Measurements from ENCODE around the gene PCBP1. TPM values are rescaled to one million over a fixed set of nuclear protein-coding genes. Genes with fewer than 3 reads are reported as not detected.
"Not testable (repeated sequence)": the region's sequence is repeated elsewhere in the genome, so short reads cannot be mapped to it uniquely, and the experiment has no call there.

PCBP1 gene
- total RNA-seq, 1 donor from 2014 or later = 426 TPM

GRCh38 chr2:70094171-70094977, 7.1 kb downstream of the PCBP1 start:
- no peak for DNase-seq (ENCODE audit: low spot score)
- peak overlapping the region; percentile 95 for H3K27ac Mint-ChIP-seq
- peaks cover 56% of the 10 kb centered on the region for H3K4me1 Mint-ChIP-seq (ENCODE audit: low read depth)
- intact Hi-C loops (cut with micrococcal nuclease) = no loop called here
- H3K36me3 Mint-ChIP-seq (ENCODE audit: low read depth) = peaks cover 13% of the 10 kb centered on the region
- H3K27me3 Mint-ChIP-seq (ENCODE audit: insufficient read depth) = no peaks in the 10 kb centered on the region
- H3K9me3 Mint-ChIP-seq = no peaks in the 10 kb centered on the region
- H3K4me3 Mint-ChIP-seq = peak overlapping the region; percentile 82

- peaks cover 5% of the 10 kb centered on the region for H3K36me3 Mint-ChIP-seq (ENCODE audit: low read depth)
- DNase-seq (ENCODE audit: low spot score) = peak; percentile 46
- H3K27ac Mint-ChIP-seq = peak overlapping the region; percentile 95
- H3K4me3 Mint-ChIP-seq = peak overlapping the region; percentile 82
- no peaks in the 10 kb centered on the region for H3K27me3 Mint-ChIP-seq (ENCODE audit: insufficient read depth)
- H3K9me3 Mint-ChIP-seq = no peaks in the 10 kb centered on the region
- intact Hi-C loops (cut with micrococcal nuclease) = loop anchor here (1.0 kb wide), 1 partner anchor 9 kb away; no protein-coding TSS in a partner anchor
- H3K4me1 Mint-ChIP-seq (ENCODE audit: low read depth) = peaks cover 49% of the 10 kb centered on the region
Measured at GRCh38 chr2:70094978-70095719, 7.9 kb downstream of the PCBP1 start.

- Mint-ChIP-seq H3K4me1 (ENCODE audit: low read depth) (peaks cover 43% of the 10 kb centered on the region), H3K9me3 (no peaks in the 10 kb centered on the region), H3K27me3 (ENCODE audit: insufficient read depth) (no peaks in the 10 kb centered on the region), H3K4me3 (peak overlapping the region; percentile 28), H3K27ac (peak overlapping the region; percentile 95), H3K36me3 (ENCODE audit: low read depth) (peaks cover 1% of the 10 kb centered on the region)
- no peak for DNase-seq (ENCODE audit: low spot score)
- intact Hi-C loops (cut with micrococcal nuclease) = loop anchor here (1.0 kb wide), 1 partner anchor 8 kb away; no protein-coding TSS in a partner anchor
Measured at GRCh38 chr2:70095720-70096670, 8.7 kb downstream of the PCBP1 start.

GRCh38 chr2:70098032-70098431, 10.8 kb downstream of the PCBP1 start:
- H3K27ac Mint-ChIP-seq = no peak overlapping the region
- H3K27me3 Mint-ChIP-seq (ENCODE audit: insufficient read depth) = no peaks in the 10 kb centered on the region
- no peak for DNase-seq (ENCODE audit: low spot score)
- no peaks in the 10 kb centered on the region for H3K9me3 Mint-ChIP-seq
- peaks cover 1% of the 10 kb centered on the region for H3K36me3 Mint-ChIP-seq (ENCODE audit: low read depth)
- H3K4me1 Mint-ChIP-seq (ENCODE audit: low read depth) = peaks cover 31% of the 10 kb centered on the region
- intact Hi-C loops (cut with micrococcal nuclease) = no loop called here
- H3K4me3 Mint-ChIP-seq = no peak overlapping the region

GRCh38 chr2:70099270-70099669, 12.0 kb downstream of the PCBP1 start:
- Mint-ChIP-seq H3K36me3 (ENCODE audit: low read depth) (peaks cover 1% of the 10 kb centered on the region), H3K27ac (no peak overlapping the region), H3K9me3 (no peaks in the 10 kb centered on the region), H3K4me3 (no peak overlapping the region), H3K4me1 (ENCODE audit: low read depth) (peaks cover 34% of the 10 kb centered on the region), H3K27me3 (ENCODE audit: insufficient read depth) (no peaks in the 10 kb centered on the region)
- intact Hi-C loops (cut with micrococcal nuclease) = no loop called here
- no peak for DNase-seq (ENCODE audit: low spot score)

GRCh38 chr2:70101174-70101573, 13.9 kb downstream of the PCBP1 start:
- H3K4me3 Mint-ChIP-seq = no peak overlapping the region
- H3K4me1 Mint-ChIP-seq (ENCODE audit: low read depth) = peaks cover 24% of the 10 kb centered on the region
- no peaks in the 10 kb centered on the region for H3K9me3 Mint-ChIP-seq
- DNase-seq (ENCODE audit: low spot score) = no peak
- intact Hi-C loops (cut with micrococcal nuclease) = no loop called here
- no peaks in the 10 kb centered on the region for H3K36me3 Mint-ChIP-seq (ENCODE audit: low read depth)
- no peak overlapping the region for H3K27ac Mint-ChIP-seq
- H3K27me3 Mint-ChIP-seq (ENCODE audit: insufficient read depth) = no peaks in the 10 kb centered on the region

GRCh38 chr2:70101686-70102085, 14.4 kb downstream of the PCBP1 start:
- H3K27ac Mint-ChIP-seq; intact Hi-C loops (cut with micrococcal nuclease); H3K27me3 Mint-ChIP-seq (ENCODE audit: insufficient read depth); H3K9me3 Mint-ChIP-seq; DNase-seq (ENCODE audit: low spot score); H3K4me3 Mint-ChIP-seq; H3K36me3 Mint-ChIP-seq (ENCODE audit: low read depth): not testable (repeated sequence)
- peaks cover 24% of the 10 kb centered on the region for H3K4me1 Mint-ChIP-seq (ENCODE audit: low read depth)

GRCh38 chr2:70102323-70102905, 15.1 kb downstream of the PCBP1 start:
- H3K9me3 Mint-ChIP-seq; DNase-seq (ENCODE audit: low spot score); H3K4me3 Mint-ChIP-seq; intact Hi-C loops (cut with micrococcal nuclease); H3K36me3 Mint-ChIP-seq (ENCODE audit: low read depth); H3K27ac Mint-ChIP-seq; H3K27me3 Mint-ChIP-seq (ENCODE audit: insufficient read depth): not testable (repeated sequence)
- peaks cover 30% of the 10 kb centered on the region for H3K4me1 Mint-ChIP-seq (ENCODE audit: low read depth)

- H3K9me3 Mint-ChIP-seq = no peaks in the 10 kb centered on the region
- H3K4me3 Mint-ChIP-seq = peak overlapping the region; percentile 79
- H3K36me3 Mint-ChIP-seq (ENCODE audit: low read depth) = no peaks in the 10 kb centered on the region
- no peaks in the 10 kb centered on the region for H3K27me3 Mint-ChIP-seq (ENCODE audit: insufficient read depth)
- DNase-seq (ENCODE audit: low spot score) = no peak
- H3K27ac Mint-ChIP-seq = peak overlapping the region; percentile 87
- H3K4me1 Mint-ChIP-seq (ENCODE audit: low read depth) = peaks cover 36% of the 10 kb centered on the region
- intact Hi-C loops (cut with micrococcal nuclease) = loop anchor here (1.0 kb wide), 2 partner anchors 8 to 15 kb away; no protein-coding TSS in a partner anchor
Measured at GRCh38 chr2:70103531-70104061, 16.3 kb downstream of the PCBP1 start.

GRCh38 chr2:70104231-70105111, 17.2 kb downstream of the PCBP1 start:
- Mint-ChIP-seq H3K36me3 (ENCODE audit: low read depth) (no peaks in the 10 kb centered on the region), H3K4me1 (ENCODE audit: low read depth) (peaks cover 42% of the 10 kb centered on the region), H3K27me3 (ENCODE audit: insufficient read depth) (no peaks in the 10 kb centered on the region), H3K27ac (peak overlapping the region; percentile 87), H3K9me3 (no peaks in the 10 kb centered on the region), H3K4me3 (peak overlapping the region; percentile 79)
- no peak for DNase-seq (ENCODE audit: low spot score)
- intact Hi-C loops (cut with micrococcal nuclease) = loop anchor here (1.0 kb wide), 2 partner anchors 9 to 16 kb away; no protein-coding TSS in a partner anchor

- H3K36me3 Mint-ChIP-seq (ENCODE audit: low read depth); H3K9me3 Mint-ChIP-seq; H3K4me3 Mint-ChIP-seq; intact Hi-C loops (cut with micrococcal nuclease); H3K27ac Mint-ChIP-seq; H3K27me3 Mint-ChIP-seq (ENCODE audit: insufficient read depth); DNase-seq (ENCODE audit: low spot score): not testable (repeated sequence)
- peaks cover 54% of the 10 kb centered on the region for H3K4me1 Mint-ChIP-seq (ENCODE audit: low read depth)
Measured at GRCh38 chr2:70106138-70106537, 18.9 kb downstream of the PCBP1 start.

Measured in activated T-helper 1 cell treated with anti-CD3 and anti-CD28 coated beads, Interleukin-12 subunit alpha, Interleukin-12 subunit beta, Interleukin-2, Interleukin-4 antibody, amounts not matched to agents 30 ng/mL and 10 ng/mL and 1 ng/mL, durations not matched to agents 14 hours and 24 hours and 36 hours (primary cell).